PFSK-1 (cell line): ENCODE results near the gene MSANTD2.

ENCODE experiments used
- POLR2AphosphoS5 ChIP-seq: IDR thresholded peaks from 2 replicates; pipeline ENCODE4 v1.6.1; 2012; ENCODE audit warnings: low read depth, mild to moderate bottlenecking, control low read depth, low read length, moderate library complexity
- SIN3A ChIP-seq: IDR thresholded peaks from 2 replicates; pipeline ENCODE4 v1.6.1; 2012; ENCODE audit warnings: mild to moderate bottlenecking, low read length, moderate library complexity, borderline replicate concordance; ENCODE audit not compliant: insufficient read depth
- TAF1 ChIP-seq: IDR thresholded peaks from 2 replicates; pipeline ENCODE4 v1.6.1; 2012; ENCODE audit warnings: low read length, control low read depth, borderline replicate concordance; ENCODE audit not compliant: insufficient read depth
- TF ChIP-seq, protein P1 (sequence below), 2 experiments: IDR thresholded peaks; 2 replicates each; pipeline versions ENCODE4 v1.6.1 to v1.8.0; 2011 to 2012; ENCODE audit warnings: low read depth in 2 of 2, low read length in 2 of 2, control low read depth in 1 of 2, inconsistent platforms in 1 of 2, mild to moderate bottlenecking in 1 of 2, moderate library complexity in 1 of 2; ENCODE audit not compliant: insufficient read depth in 1 of 2

DNA sequence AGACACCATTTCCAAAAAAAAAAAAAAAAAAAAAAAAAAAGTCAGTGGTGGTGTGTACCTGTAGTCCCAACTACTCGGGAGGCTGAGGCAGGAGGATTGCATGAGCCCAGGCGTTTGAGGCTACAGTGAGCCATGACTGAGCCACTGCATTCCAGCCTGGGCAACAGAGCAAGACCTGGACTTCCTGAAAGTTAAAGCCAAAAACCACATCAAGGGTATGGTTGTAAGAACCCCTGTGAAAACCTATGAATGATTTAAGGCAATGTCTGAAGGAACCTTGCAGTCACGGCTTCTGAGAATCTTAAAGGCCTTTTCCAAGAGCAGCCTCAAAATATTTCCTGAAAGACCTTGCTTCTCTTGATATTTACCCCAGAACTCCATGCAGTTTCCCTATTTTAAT is 30.5 kb upstream of the MSANTD2 start:
- no peak for TF ChIP-seq SIN3A
- no peak for TF ChIP-seq POLR2AphosphoS5
- TF ChIP-seq, protein P1, sequence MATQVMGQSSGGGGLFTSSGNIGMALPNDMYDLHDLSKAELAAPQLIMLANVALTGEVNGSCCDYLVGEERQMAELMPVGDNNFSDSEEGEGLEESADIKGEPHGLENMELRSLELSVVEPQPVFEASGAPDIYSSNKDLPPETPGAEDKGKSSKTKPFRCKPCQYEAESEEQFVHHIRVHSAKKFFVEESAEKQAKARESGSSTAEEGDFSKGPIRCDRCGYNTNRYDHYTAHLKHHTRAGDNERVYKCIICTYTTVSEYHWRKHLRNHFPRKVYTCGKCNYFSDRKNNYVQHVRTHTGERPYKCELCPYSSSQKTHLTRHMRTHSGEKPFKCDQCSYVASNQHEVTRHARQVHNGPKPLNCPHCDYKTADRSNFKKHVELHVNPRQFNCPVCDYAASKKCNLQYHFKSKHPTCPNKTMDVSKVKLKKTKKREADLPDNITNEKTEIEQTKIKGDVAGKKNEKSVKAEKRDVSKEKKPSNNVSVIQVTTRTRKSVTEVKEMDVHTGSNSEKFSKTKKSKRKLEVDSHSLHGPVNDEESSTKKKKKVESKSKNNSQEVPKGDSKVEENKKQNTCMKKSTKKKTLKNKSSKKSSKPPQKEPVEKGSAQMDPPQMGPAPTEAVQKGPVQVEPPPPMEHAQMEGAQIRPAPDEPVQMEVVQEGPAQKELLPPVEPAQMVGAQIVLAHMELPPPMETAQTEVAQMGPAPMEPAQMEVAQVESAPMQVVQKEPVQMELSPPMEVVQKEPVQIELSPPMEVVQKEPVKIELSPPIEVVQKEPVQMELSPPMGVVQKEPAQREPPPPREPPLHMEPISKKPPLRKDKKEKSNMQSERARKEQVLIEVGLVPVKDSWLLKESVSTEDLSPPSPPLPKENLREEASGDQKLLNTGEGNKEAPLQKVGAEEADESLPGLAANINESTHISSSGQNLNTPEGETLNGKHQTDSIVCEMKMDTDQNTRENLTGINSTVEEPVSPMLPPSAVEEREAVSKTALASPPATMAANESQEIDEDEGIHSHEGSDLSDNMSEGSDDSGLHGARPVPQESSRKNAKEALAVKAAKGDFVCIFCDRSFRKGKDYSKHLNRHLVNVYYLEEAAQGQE (IDR thresholded peaks at IDR 0.05; ENCODE audit: insufficient read depth in 1 of 2, low read depth in 2 of 2, low read length in 2 of 2): no peak
- no peak for TF ChIP-seq TAF1
